AG09319 (cell line): ENCODE measurements around the gene NECTIN1.
"Not testable (repeated sequence)": the region's sequence is repeated elsewhere in the genome, so short reads cannot be mapped to it uniquely, and the experiment has no call there.

Experiments
- DNase-seq: peaks from one replicate; pipeline ENCODE4 v3.0.0-alpha.2; 2010; ENCODE audit warnings: low read depth; ENCODE audit errors: extremely low read depth
- CTCF ChIP-seq: IDR thresholded peaks from 2 replicates; pipeline ENCODE4 v1.5.1; 2011; ENCODE audit warnings: low read depth, mild to moderate bottlenecking, inconsistent platforms, low read length, moderate library complexity

NECTIN1 gene

GRCh38 chr11:119602745-119603373 lies 126.1 kb downstream of the NECTIN1 start:
- no peak for DNase-seq
- TF ChIP-seq CTCF = no peak

- no peak for DNase-seq
- no peak for TF ChIP-seq CTCF
Observed at GRCh38 chr11:119599864-119600541, 129.0 kb downstream of the NECTIN1 start.

- DNase-seq = not testable (repeated sequence)
Observed at GRCh38 chr11:119595941-119596340, 133.1 kb downstream of the NECTIN1 start.

- TF ChIP-seq CTCF = no peak
- no peak for DNase-seq
Observed at GRCh38 chr11:119594639-119595249, 134.3 kb downstream of the NECTIN1 start.

GRCh38 chr11:119593346-119593745 lies 135.7 kb downstream of the NECTIN1 start:
- no peak for DNase-seq
- TF ChIP-seq CTCF = no peak

GRCh38 chr11:119592642-119593041 lies 136.4 kb downstream of the NECTIN1 start:
- no peak for TF ChIP-seq CTCF
- no peak for DNase-seq

GRCh38 chr11:119591836-119592310 lies 137.1 kb downstream of the NECTIN1 start:
- no peak for DNase-seq

More at GRCh38 chr11:119591836-119592310, 137.1 kb downstream of the NECTIN1 start:
- TF ChIP-seq CTCF = no peak
